ENCODE measurements around the gene PLXNA2.

PLXNA2 gene

DNA sequence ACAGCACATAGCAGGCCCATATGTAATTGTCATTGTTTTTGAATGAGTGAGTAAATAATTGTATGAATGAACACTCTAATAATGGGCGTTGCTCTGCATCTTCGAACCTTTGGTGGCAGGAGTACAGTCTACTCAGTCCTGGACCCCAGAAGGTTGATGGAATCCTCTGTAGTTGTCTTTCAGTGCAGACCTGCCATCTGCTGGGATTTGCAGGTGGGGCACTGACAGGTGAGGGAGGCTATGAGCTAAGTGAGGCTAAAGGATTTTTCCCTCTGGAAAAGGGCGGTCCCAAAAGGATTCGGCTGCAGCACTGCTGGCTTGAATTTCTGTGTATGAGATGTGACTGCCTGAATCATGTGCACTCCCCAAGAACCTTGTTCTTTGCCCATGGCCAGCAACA is 53.4 kb downstream of the PLXNA2 start:
- no peaks in the 10 kb centered on the region for H3K9me3 ChIP-seq (ENCODE audit: insufficient read depth, low read length)
- no peak overlapping the region for H2AFZ ChIP-seq (ENCODE audit: low read depth, low read length)
- no peak overlapping the region for H3K9ac ChIP-seq (ENCODE audit: low read length)
- no peaks in the 10 kb centered on the region for H3K27me3 ChIP-seq (ENCODE audit: low read depth, low read length)
- peaks cover 54% of the 10 kb centered on the region for H3K4me1 ChIP-seq (ENCODE audit: low read length)
- peaks cover 19% of the 10 kb centered on the region for H3K36me3 ChIP-seq (replicated peaks; ENCODE audit: low read depth, low read length)
- TF ChIP-seq EZH2phosphoT487 (IDR thresholded peaks at IDR 0.05; ENCODE audit: low read depth): no peak
- TF ChIP-seq, protein P1, sequence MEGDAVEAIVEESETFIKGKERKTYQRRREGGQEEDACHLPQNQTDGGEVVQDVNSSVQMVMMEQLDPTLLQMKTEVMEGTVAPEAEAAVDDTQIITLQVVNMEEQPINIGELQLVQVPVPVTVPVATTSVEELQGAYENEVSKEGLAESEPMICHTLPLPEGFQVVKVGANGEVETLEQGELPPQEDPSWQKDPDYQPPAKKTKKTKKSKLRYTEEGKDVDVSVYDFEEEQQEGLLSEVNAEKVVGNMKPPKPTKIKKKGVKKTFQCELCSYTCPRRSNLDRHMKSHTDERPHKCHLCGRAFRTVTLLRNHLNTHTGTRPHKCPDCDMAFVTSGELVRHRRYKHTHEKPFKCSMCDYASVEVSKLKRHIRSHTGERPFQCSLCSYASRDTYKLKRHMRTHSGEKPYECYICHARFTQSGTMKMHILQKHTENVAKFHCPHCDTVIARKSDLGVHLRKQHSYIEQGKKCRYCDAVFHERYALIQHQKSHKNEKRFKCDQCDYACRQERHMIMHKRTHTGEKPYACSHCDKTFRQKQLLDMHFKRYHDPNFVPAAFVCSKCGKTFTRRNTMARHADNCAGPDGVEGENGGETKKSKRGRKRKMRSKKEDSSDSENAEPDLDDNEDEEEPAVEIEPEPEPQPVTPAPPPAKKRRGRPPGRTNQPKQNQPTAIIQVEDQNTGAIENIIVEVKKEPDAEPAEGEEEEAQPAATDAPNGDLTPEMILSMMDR (IDR thresholded peaks at IDR 0.05; ENCODE audit: low read depth, low read length): peak; percentile 62
- H4K20me1 ChIP-seq (ENCODE audit: insufficient read depth, low read length): no peaks in the 10 kb centered on the region
- H3K79me2 ChIP-seq (ENCODE audit: low read length): peaks cover 16% of the 10 kb centered on the region
- no peak overlapping the region for H3K4me3 ChIP-seq (ENCODE audit: low read length)
- no peak overlapping the region for H3K4me2 ChIP-seq (ENCODE audit: low read length)
- 0 out of 2 replicates have a peak overlapping the region, but pooled peaks have one; percentile 98 for H3K27ac ChIP-seq (ENCODE audit: low read length)

DNA sequence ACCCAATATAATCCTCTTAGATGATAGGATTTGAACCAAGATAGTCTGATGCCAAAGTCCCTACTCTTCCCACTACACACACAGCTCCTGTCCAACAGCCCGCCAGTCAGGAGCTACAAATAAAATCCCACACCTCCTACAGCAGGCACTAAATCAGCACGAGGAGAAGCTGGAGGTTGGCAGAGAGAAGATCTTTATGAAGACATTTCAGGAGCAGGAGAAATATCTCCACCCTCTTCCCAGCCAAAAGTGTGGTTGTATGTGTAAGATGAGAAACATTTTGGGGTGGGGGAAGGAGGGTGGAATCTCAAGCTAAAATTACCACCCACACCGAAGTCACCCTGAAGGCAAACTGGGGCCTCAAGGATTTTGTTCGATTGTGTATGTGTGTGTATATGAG is 54.5 kb downstream of the PLXNA2 start:
- Histone ChIP-seq H4K20me1 (ENCODE audit: insufficient read depth, low read length) (no peaks in the 10 kb centered on the region), H3K27me3 (ENCODE audit: low read depth, low read length) (no peaks in the 10 kb centered on the region), H3K36me3 (replicated peaks; ENCODE audit: low read depth, low read length) (peaks cover 18% of the 10 kb centered on the region), H2AFZ (ENCODE audit: low read depth, low read length) (0 out of 2 replicates have a peak overlapping the region, but pooled peaks have one; percentile 11), H3K27ac (ENCODE audit: low read length) (peak overlapping the region; percentile 98), H3K4me1 (ENCODE audit: low read length) (peaks cover 63% of the 10 kb centered on the region), H3K79me2 (ENCODE audit: low read length) (peaks cover 23% of the 10 kb centered on the region), H3K4me2 (ENCODE audit: low read length) (peak overlapping the region; percentile 93), H3K9me3 (ENCODE audit: insufficient read depth, low read length) (no peaks in the 10 kb centered on the region), H3K9ac (ENCODE audit: low read length) (peak overlapping the region; percentile 96; the same call in 1 of the 2 replicates), H3K4me3 (ENCODE audit: low read length) (no peak overlapping the region)
- TF ChIP-seq, protein P1 (IDR thresholded peaks at IDR 0.05; ENCODE audit: low read depth, low read length): no peak
- TF ChIP-seq EZH2phosphoT487 (IDR thresholded peaks at IDR 0.05; ENCODE audit: low read depth): no peak

DNA sequence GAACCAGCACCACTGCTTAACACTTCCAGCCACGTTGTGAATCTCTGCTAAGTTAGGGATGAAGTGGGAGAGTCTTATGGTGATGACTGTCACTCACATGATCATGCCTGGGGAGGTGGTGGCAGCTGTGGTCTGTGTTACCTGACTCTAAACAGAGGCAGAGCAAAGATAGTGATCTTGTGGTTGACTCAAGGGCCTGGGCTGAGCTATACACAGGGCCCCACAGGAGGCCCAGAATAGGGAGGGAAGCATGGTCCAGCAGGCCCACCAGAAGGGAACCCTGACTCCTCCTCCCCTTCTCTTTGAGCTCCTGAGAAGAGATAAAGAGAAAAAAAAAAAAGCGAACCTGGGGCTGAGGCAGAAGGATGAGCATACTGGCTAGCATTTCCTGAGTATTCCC is 55.0 kb downstream of the PLXNA2 start:
- H3K36me3 ChIP-seq (replicated peaks; ENCODE audit: low read depth, low read length): peaks cover 17% of the 10 kb centered on the region
- peaks cover 23% of the 10 kb centered on the region for H3K79me2 ChIP-seq (ENCODE audit: low read length)
- H2AFZ ChIP-seq (ENCODE audit: low read depth, low read length): 0 out of 2 replicates have a peak overlapping the region, but pooled peaks have one; percentile 11
- H3K4me1 ChIP-seq (ENCODE audit: low read length): peaks cover 64% of the 10 kb centered on the region
- TF ChIP-seq, protein P1 (IDR thresholded peaks at IDR 0.05; ENCODE audit: low read depth, low read length): no peak
- no peaks in the 10 kb centered on the region for H3K9me3 ChIP-seq (ENCODE audit: insufficient read depth, low read length)
- H3K9ac ChIP-seq (ENCODE audit: low read length): peak overlapping the region; percentile 96; the same call in 1 of the 2 replicates
- no peaks in the 10 kb centered on the region for H4K20me1 ChIP-seq (ENCODE audit: insufficient read depth, low read length)
- H3K4me3 ChIP-seq (ENCODE audit: low read length): peak overlapping the region; percentile 6; the same call in 1 of the 2 replicates
- peak overlapping the region; percentile 93 for H3K4me2 ChIP-seq (ENCODE audit: low read length)
- H3K27me3 ChIP-seq (ENCODE audit: low read depth, low read length): no peaks in the 10 kb centered on the region
- peak overlapping the region; percentile 98 for H3K27ac ChIP-seq (ENCODE audit: low read length)

DNA sequence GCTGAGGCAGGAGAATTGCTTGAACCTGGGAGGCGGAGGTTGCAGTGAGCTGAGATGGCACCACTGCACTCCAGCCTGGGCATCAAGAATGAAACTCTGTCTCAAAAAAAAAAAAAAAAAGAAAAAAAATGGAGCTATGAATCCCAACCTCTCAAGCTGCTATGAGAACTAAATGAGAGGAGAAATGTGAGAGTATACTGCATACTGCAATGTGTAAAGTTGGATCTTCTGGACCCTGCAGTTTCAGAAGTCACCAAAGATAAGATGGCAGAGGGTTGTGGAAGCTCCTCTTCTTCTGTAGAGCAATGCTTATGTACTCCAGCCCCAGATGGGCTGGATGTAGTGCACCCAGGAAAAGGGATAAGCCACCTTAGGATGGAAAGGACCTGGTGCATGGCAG is 55.6 kb downstream of the PLXNA2 start:
- TF ChIP-seq, protein P1 (IDR thresholded peaks at IDR 0.05; ENCODE audit: low read depth, low read length): no peak
- TF ChIP-seq EZH2phosphoT487 (IDR thresholded peaks at IDR 0.05; ENCODE audit: low read depth): no peak
- H3K9me3 ChIP-seq (ENCODE audit: insufficient read depth, low read length): no peaks in the 10 kb centered on the region
- peaks cover 17% of the 10 kb centered on the region for H3K36me3 ChIP-seq (replicated peaks; ENCODE audit: low read depth, low read length)
- H3K27me3 ChIP-seq (ENCODE audit: low read depth, low read length): no peaks in the 10 kb centered on the region
- H3K9ac ChIP-seq (ENCODE audit: low read length): peak overlapping the region; percentile 96
- no peaks in the 10 kb centered on the region for H4K20me1 ChIP-seq (ENCODE audit: insufficient read depth, low read length)
- H3K27ac ChIP-seq (ENCODE audit: low read length): peak overlapping the region; percentile 98
- peak overlapping the region; percentile 6; the same call in 1 of the 2 replicates for H3K4me3 ChIP-seq (ENCODE audit: low read length)
- H3K79me2 ChIP-seq (ENCODE audit: low read length): peaks cover 23% of the 10 kb centered on the region
- H3K4me2 ChIP-seq (ENCODE audit: low read length): peak overlapping the region; percentile 93
- peaks cover 70% of the 10 kb centered on the region for H3K4me1 ChIP-seq (ENCODE audit: low read length)
- no peak overlapping the region for H2AFZ ChIP-seq (ENCODE audit: low read depth, low read length)
